Embryonic facial prominence (tissue), 1 donor: ENCODE measurements around the gene NCK1.
"Not testable (repeated sequence)": the region's sequence is repeated elsewhere in the genome, so short reads cannot be mapped to it uniquely, and the experiment has no call there.

ENCODE experiments used
- DNase-seq: peaks from one replicate; pipeline ENCODE4 v3.0.0-alpha.2; 2016; ENCODE audit errors: extremely low spot score

NCK1 gene

GRCh38 chr3:136947477-136947876 lies 85.5 kb downstream of the NCK1 start:
- no peak for DNase-seq

- no peak for DNase-seq
Measured at GRCh38 chr3:136949146-136949545, 87.1 kb downstream of the NCK1 start.

DNA sequence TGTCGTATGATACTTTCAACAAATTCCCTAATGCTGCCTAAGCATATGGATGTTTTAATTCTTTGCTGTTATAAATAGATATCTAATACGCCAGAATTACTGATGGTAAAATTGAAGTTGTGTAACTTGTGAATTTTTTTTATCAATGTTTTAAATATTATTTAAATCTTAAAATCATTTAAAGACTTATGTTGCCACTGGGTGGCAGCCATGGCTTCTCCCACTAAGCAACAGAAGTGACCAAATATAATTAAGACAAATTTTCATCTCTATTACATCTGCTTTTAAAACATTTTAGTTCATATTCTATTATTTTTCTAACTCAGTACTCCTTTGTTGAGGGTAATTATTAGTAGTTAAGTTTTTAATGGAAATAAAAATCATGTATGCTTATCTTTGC lies 87.7 kb downstream of the NCK1 start:
- DNase-seq = no peak

DNA sequence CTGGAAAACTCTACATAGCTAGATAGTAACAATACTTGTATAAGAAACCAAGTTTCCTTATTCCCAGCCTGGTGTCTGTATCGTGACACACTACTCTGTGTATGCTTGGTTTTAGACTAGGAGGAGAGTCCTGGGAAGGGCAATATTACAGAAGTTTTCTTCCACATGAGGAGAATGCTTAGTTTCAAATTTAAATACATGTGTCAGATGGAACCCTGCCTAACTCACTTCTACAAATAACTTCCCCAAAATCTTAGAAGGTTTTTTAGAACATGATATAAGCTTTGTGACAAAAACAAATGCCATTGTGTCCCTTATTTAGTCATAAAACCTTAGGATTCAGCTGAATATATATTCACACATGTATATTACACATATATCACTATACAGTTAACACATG lies 88.6 kb downstream of the NCK1 start:
- no peak for DNase-seq

DNA sequence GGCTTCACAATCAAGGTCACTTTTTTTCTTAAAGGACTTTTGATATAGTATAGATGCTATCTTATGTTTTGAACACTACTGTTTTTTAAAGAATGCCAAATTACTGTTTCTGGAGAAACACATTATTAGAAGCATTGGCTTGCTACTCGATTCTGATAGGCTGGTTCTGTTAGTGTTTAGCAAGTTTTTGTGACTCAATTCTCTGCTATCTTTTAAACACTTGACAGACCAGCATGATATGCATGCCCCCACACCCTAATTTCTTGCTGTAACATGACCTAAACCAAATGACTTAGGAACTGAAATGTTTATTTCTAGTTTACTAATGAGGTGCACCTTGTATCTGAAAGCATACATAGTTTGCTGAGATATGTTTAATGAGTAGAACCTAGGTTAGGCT lies 90.3 kb downstream of the NCK1 start:
- no peak for DNase-seq

DNA sequence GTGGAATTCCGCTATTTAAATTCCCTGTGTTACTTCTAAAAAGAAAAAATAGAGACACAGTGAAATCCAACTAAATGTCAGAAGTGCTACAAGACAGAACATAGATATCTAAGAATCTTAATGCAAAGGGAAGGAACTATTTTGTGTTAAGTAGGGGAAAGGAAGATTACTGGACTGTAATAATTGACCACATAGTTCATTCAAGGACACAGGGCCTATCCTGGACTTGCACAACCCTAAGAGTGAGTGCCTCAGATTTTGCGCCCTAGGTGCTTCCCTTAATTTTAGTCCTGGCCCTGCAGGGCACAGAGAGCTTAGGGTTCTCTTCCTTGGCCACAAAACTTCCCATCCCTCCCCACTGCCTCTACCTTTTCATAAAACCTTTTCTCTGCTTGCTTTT lies 92.2 kb downstream of the NCK1 start:
- DNase-seq = no peak

GRCh38 chr3:136954980-136955780 lies 93.2 kb downstream of the NCK1 start:
- DNase-seq = no peak

DNA sequence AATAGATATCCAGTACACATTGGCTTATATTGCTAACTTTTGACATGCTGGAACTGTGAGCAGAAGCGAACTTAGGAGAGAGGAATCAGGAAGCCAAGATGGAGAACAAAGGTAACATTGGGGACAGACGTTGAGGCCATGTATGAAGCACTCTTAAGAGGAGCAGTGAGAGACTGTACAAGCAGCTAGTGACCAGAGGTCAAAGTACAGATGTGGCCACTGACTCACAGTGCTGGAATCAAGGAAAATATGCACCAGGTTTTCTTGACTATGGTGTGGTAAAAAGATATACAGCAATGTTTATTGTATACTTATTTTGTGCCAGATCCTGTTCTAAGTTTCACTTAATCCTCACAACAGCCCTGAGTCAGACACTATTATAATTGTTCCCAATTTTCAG lies 93.8 kb downstream of the NCK1 start:
- no peak for DNase-seq

GRCh38 chr3:136956971-136957370 lies 95.0 kb downstream of the NCK1 start:
- DNase-seq = no peak

DNA sequence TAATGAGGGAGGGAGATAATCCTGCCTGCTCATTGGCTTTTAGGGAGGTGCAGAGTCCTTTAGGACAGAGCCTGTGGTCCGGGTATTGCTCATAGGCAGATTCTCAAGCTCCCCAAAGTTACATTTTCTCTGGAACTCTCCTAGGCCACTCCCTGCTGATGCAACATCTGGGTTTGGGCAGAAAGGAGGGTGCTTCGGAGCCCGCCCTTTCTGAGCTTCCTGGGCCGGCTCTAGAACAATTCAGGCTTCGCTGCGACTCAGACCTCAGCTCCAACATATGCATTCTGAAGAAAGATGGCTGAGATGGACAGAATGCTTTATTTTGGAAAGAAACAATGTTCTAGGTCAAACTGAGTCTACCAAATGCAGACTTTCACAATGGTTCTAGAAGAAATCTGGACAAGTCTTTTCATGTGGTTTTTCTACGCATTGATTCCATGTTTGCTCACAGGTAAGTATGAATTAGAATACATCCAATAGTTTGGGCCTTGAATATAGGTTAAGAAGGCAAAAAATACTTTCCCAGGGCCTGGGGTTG lies 95.8 kb downstream of the NCK1 start, which contains the start of gene IL20RB:
IL20RB (plus strand) TSS at position 233 of the 538 bp plus-strand sequence; CDS start at position 364, 131 bp downstream.
- no peak for DNase-seq

- DNase-seq = no peak
Measured at GRCh38 chr3:136958939-136959338, 96.9 kb downstream of the NCK1 start.

DNA sequence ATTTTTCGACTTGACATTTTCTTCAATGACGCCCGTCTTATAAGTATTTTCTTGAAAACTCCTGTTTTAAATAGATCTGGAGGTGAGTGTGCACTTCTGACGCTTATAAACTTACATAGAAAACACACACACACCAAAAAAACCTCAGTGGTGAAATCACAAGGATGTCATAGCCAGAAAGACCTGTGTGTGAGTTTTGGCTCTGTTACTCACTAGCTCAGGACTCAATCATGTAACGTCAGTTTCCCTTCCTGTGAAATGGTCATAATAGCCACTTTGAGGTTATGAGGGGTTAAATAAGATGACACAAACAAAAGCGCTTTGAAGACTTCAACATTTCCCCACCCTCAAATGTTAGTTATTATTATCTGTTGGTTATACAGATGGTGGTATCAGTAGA lies 97.6 kb downstream of the NCK1 start:
- no peak for DNase-seq

- no peak for DNase-seq
Measured at GRCh38 chr3:136960838-136961836, 99.1 kb downstream of the NCK1 start.

DNA sequence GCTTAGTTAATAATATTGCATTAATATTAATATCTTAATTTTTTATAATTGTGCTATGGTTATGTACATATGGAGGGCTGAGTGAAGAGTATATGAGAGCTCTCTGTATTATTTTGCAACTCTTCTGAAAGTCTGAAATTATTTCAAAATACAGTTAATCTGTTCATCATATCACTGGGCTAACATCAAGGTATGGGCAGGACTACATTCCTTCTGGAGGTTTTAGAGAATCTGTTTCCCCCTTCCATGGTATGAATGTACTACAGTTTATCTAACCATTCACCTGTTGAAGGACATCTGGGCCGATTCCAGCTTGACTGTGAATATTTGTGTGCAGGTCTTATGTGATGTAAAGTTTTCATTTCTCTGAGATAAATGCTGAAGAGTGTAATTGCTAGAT lies 100.9 kb downstream of the NCK1 start:
- no peak for DNase-seq

GRCh38 chr3:136969539-136969938 lies 107.5 kb downstream of the NCK1 start:
- not testable (repeated sequence) for DNase-seq

DNA sequence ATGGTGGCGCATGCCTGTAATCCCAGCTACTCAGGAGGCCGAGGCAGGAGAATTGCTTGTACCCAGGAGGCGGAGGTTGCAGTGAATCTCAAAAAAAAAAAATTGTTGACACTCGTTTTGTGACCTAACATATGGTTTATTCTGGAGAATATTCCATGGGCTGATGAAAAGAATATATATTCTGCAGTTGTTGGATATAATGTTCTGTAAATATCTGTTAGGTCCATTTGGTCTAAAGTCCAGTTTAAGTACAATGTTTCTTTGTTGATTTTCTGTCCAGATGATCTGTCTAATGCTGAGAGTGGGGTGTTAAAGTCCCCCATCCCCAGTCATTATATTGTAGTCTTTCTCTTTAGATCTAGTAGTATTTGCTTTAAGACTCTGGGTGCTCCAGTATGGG lies 111.3 kb downstream of the NCK1 start:
- DNase-seq = no peak

DNA sequence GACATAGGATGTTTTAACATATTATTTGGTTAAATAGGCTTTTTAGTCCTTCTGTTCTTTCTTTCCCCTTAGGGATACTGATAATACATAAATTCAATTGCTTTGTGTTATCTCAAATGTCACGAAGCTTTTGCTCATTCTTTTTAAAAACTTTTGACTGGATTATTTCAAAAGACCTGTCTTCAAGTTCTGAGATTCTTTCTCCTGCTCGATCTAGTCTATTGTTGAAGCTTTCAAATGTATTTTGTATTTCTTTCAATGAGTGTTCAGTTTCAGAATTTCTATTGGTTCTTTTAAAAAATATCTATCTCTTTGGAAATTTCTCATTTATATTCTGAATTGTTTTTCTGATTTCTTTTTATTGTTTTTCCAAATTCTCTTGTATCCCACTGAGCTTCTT lies 112.7 kb downstream of the NCK1 start:
- DNase-seq = no peak

- no peak for DNase-seq
Measured at GRCh38 chr3:136979204-136979603, 117.2 kb downstream of the NCK1 start.

- no peak for DNase-seq
Measured at GRCh38 chr3:136979684-136980083, 117.7 kb downstream of the NCK1 start.

DNA sequence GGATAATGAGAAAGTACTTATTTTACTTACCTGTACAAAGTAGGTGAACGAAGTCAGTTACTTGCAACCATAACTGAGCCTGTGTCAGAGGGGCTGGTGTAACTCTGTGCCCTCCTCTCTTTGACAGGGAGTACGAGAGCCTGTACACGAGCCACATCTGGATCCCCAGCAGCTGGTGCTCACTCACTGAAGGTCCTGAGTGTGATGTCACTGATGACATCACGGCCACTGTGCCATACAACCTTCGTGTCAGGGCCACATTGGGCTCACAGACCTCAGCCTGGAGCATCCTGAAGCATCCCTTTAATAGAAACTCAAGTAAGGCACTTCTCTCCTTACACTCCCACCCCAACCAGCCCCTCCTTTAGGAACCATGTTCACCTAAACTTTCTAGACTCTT lies 120.0 kb downstream of the NCK1 start:
- no peak for DNase-seq

- no peak for DNase-seq
Measured at GRCh38 chr3:136982520-136983138, 120.6 kb downstream of the NCK1 start.

GRCh38 chr3:136984837-136985236 lies 122.8 kb downstream of the NCK1 start:
- DNase-seq = no peak
